ENCODE data around the gene RSPO4. TPM values are rescaled to one million over a fixed set of nuclear protein-coding genes. Genes with fewer than 3 reads are reported as not detected.

RSPO4 gene
- total and polyA plus RNA-seq, 2 of the 13 experiments (the other 11 are each of a cell fraction or from before 2014, with no cell fraction given) = not detected

DNA sequence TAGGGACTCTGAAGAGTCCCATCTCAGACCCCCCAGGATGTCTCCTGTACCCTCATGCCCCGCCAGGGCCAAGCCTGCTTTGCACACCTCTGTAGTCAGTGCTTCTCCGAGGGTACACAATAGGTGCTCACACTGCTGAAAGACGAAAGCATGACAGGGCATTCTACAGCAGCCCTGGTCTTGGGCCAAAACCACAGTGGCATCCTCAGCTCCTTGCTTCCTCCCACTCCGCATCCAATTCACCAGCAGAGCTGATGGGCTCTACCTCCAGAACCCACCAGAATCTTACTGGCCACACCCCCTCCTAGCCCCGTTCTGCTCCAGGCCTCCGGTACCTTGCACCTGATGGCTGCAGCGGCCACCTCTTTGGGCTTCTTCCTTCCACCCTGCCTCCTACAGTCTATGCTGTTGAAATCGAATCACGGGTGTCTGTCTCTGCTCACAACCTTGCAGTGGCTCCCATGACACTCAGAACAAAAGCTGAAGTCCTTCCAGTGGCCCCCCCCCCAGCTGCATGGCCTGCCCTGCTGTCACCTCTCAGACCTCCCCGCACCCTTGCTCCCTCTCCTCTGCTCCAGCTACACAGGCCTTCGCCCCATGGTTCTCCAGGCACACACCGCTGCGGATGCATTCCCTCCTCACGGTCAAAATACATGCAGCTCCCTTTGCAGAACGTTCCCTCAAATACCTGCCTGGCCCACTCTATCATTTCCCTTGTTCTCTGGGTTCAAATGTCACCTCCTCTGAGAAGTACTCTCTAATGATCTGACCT, 87.2 kb downstream of the RSPO4 start:
- ChIA-PET POLR2A (no interaction called here), CTCF (ENCODE audit: low intra/inter-chr PET ratio, low total read pairs) (no interaction called here)
- H3K4me1 ChIP-seq (ENCODE audit: insufficient read depth, low read length) = peaks cover 17% of the 10 kb centered on the region
- no peaks in the 10 kb centered on the region for H3K9me3 ChIP-seq (ENCODE audit: low read length)
- in situ Hi-C loops (cut with HindIII; ENCODE audit: extremely low pct_ligation_motif_present, low pct_unique_long_range_greater_than_20kb) (no loop called here), intact Hi-C loops (cut with micrococcal nuclease; ENCODE audit: unreplicated experiment) (no loop called here)
- TF ChIP-seq ZFX (CRISPR knock-in tag; IDR thresholded peaks at IDR 0.05; ENCODE audit: low read depth) (no peak), KDM6A (CRISPR knock-in tag; IDR thresholded peaks at IDR 0.05; ENCODE audit: low read depth) (no peak), SMAD3 (CRISPR knock-in tag; IDR thresholded peaks at IDR 0.05) (no peak), GTF2F1 (IDR thresholded peaks at IDR 0.05; ENCODE audit: low read length) (no peak), MAZ (IDR thresholded peaks at IDR 0.05; ENCODE audit: borderline replicate concordance, low read depth, low read length) (no peak), MAZ (CRISPR knock-in tag; IDR thresholded peaks at IDR 0.05; ENCODE audit: low read depth) (no peak)
- no peak overlapping the region for H3K4me2 ChIP-seq (ENCODE audit: low read depth, low read length)
- H2AFZ ChIP-seq (ENCODE audit: low read length) = no peak overlapping the region
- FAIRE-seq (no peak), DNase-seq (ENCODE audit: low spot score) (no peak), ATAC-seq (no peak)
- H3K4me3 ChIP-seq (replicated peaks in 1 of 3; ENCODE audit: insufficient read depth in 1 of 3, low read depth in 2 of 3, low read length in 3 of 3) = no peak overlapping the region
- no peak overlapping the region for H3K9ac ChIP-seq (ENCODE audit: insufficient read depth, low read depth, low read length)
- peaks cover 4 to 17% of the 10 kb centered on the region in 2 experiments; a peak in 3 of 5 replicates for H3K27me3 ChIP-seq (ENCODE audit: control insufficient read depth in 1 of 2, insufficient read depth in 2 of 2, low read length in 2 of 2)
- H4K20me1 ChIP-seq (ENCODE audit: insufficient read depth, low read length) = no peaks in the 10 kb centered on the region
- H3K36me3 ChIP-seq (replicated peaks in 1 of 2; ENCODE audit: control insufficient read depth in 1 of 2, insufficient read depth in 2 of 2, low read length in 2 of 2) = no peaks in the 10 kb centered on the region
- BruUV-seq (replicated peaks) = no TSS peak
- WGBS (ENCODE audit: low lambda C conversion rate) = 30% methylated on average over 15 of the region's 15 CpGs
- no peaks in the 10 kb centered on the region for H3K79me2 ChIP-seq (ENCODE audit: insufficient read depth, low read length)
- no peak overlapping the region for H3K27ac ChIP-seq (ENCODE audit: extremely low read length, insufficient read depth, low read length)

DNA sequence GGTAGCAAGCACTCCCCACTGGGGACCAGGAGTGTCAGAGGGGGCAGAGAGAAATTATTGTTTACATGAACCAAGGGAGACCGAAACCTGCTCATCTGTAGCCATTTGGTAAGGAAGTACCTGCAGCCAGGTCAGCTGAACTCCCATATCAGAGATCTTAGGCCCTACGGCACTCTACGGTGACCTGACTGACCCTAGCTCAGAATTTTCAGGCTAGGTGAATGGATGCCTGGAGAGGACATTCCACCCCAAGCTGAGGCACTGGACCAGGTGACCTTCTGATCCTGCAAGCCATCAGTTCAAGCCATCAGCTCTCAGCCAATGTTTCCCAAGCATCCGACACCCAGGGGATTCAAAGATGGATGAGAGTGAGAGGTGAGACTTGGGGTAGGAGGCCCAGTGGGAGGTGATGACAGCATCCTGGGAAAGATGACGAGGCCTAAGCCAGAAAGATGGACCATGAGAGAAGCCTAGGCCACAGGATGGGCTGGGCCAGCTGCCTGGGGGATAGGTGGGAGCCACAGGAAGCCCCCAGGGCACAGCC, 88.7 kb downstream of the RSPO4 start:
- no peak overlapping the region for H3K4me2 ChIP-seq (ENCODE audit: low read depth, low read length)
- no peak overlapping the region for H3K9ac ChIP-seq (ENCODE audit: insufficient read depth, low read depth, low read length)
- 27% methylated on average over 5 of the region's 5 CpGs for WGBS (ENCODE audit: low lambda C conversion rate)
- H3K36me3 ChIP-seq (replicated peaks in 1 of 2; ENCODE audit: control insufficient read depth in 1 of 2, insufficient read depth in 2 of 2, low read length in 2 of 2) = no peaks in the 10 kb centered on the region
- peaks cover 17% of the 10 kb centered on the region for H3K4me1 ChIP-seq (ENCODE audit: insufficient read depth, low read length)
- DNase-seq (ENCODE audit: low spot score) (no peak), FAIRE-seq (no peak), ATAC-seq (no peak)
- no TSS peak for BruUV-seq (replicated peaks)
- TF ChIP-seq, protein P1, sequence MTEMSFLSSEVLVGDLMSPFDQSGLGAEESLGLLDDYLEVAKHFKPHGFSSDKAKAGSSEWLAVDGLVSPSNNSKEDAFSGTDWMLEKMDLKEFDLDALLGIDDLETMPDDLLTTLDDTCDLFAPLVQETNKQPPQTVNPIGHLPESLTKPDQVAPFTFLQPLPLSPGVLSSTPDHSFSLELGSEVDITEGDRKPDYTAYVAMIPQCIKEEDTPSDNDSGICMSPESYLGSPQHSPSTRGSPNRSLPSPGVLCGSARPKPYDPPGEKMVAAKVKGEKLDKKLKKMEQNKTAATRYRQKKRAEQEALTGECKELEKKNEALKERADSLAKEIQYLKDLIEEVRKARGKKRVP (CRISPR knock-in tag; IDR thresholded peaks at IDR 0.05) = no peak
- peak; percentile 50 for TF ChIP-seq CREB1 (IDR thresholded peaks at IDR 0.05)
- TF ChIP-seq CREB1 (CRISPR knock-in tag; IDR thresholded peaks at IDR 0.05) = no peak
- no peak for TF ChIP-seq ZNF713 (CRISPR knock-in tag; IDR thresholded peaks at IDR 0.05)
- no peaks in the 10 kb centered on the region for H4K20me1 ChIP-seq (ENCODE audit: insufficient read depth, low read length)
- ChIA-PET CTCF (ENCODE audit: low intra/inter-chr PET ratio, low total read pairs) (no interaction called here), POLR2A (no interaction called here)
- H3K27ac ChIP-seq (ENCODE audit: extremely low read length, insufficient read depth, low read length) = no peak overlapping the region
- no peaks in the 10 kb centered on the region for H3K9me3 ChIP-seq (ENCODE audit: low read length)
- peaks cover 1 to 22% of the 10 kb centered on the region in 2 experiments; a peak in 3 of 5 replicates for H3K27me3 ChIP-seq (ENCODE audit: control insufficient read depth in 1 of 2, insufficient read depth in 2 of 2, low read length in 2 of 2)
- intact Hi-C loops (cut with micrococcal nuclease; ENCODE audit: unreplicated experiment) (no loop called here), in situ Hi-C loops (cut with HindIII; ENCODE audit: extremely low pct_ligation_motif_present, low pct_unique_long_range_greater_than_20kb) (no loop called here)
- H3K79me2 ChIP-seq (ENCODE audit: insufficient read depth, low read length) = no peaks in the 10 kb centered on the region
- H2AFZ ChIP-seq (ENCODE audit: low read length) = no peak overlapping the region
- no peak overlapping the region for H3K4me3 ChIP-seq (replicated peaks in 1 of 3; ENCODE audit: insufficient read depth in 1 of 3, low read depth in 2 of 3, low read length in 3 of 3)
